Erythroblast (primary cell): ENCODE results near the gene EIF4E.

ENCODE experiments used
- GATA1 ChIP-seq: IDR thresholded peaks from 2 replicates; pipeline ENCODE4 v1.6.1; 2011; ENCODE audit warnings: low read depth, mild to moderate bottlenecking, control low read depth, low read length, moderate library complexity
- POLR2A ChIP-seq: IDR thresholded peaks from 2 replicates; pipeline ENCODE4 v1.6.1; 2011; ENCODE audit warnings: mild to moderate bottlenecking, low read length

DNA sequence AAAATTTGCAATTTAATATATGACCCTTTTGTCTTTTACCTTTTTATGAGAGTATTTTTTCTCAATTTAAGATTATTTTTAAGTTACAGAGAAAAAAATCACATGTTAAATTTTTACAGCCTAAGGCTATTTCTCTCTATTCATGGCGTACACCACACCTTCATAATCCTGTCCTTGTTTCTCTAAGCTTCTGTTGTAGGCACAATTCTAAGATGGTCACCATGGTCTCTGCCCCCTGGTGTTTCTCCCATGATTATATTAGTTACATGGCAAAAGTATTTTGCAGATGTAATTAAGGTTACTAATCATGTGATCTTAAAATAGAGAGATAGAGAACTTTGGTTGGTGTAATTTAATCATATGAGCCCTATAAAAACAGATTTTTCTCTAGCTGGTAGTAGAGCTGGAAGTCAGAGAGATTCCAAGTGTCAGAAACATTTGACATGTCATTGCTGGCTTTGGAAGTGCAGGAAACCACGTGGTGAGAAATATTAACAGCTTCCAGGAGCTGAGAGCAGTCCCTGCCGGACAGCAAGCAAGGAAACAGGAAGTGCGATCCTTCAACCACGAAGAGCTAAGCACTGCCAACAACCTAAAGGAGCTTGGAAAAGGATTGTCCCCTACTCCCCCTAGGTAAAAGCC is 89.8 kb downstream of the EIF4E start:
- TF ChIP-seq POLR2A: no peak
- TF ChIP-seq GATA1: no peak
